Mesothelial cell of epicardium (in vitro differentiated cells): ENCODE data around the gene GDF9. TPM values are rescaled to one million over a fixed set of nuclear protein-coding genes. Genes with fewer than 3 reads are reported as not detected.
A peak's percentile ranks its signal among the peaks of the same experiment; 100 is the strongest.

Experiments used
- DNase-seq, 2 experiments: peaks; one replicate each; pipeline ENCODE4 v3.0.0; 2021; ENCODE audit warnings: low spot score in 2 of 2; ENCODE audit not compliant: unreplicated experiment in 2 of 2
- H3K27ac Mint-ChIP-seq: 2 replicates; pipeline ENCODE4 v1.8.0; 2021; ENCODE audit warnings: mixed read lengths
- H3K27me3 Mint-ChIP-seq: 2 replicates; pipeline ENCODE4 v1.8.0; 2021; ENCODE audit warnings: low read depth, mixed read lengths
- H3K36me3 Mint-ChIP-seq: 2 replicates; pipeline ENCODE4 v1.8.0; 2021; ENCODE audit warnings: mixed read lengths
- H3K4me1 Mint-ChIP-seq: 2 replicates; pipeline ENCODE4 v1.8.0; 2021; ENCODE audit warnings: mixed read lengths
- H3K4me3 Mint-ChIP-seq: 2 replicates; pipeline ENCODE4 v1.8.0; 2021; ENCODE audit warnings: mild to moderate bottlenecking, moderate library complexity, mixed read lengths
- H3K9me3 Mint-ChIP-seq: 2 replicates; pipeline ENCODE4 v1.8.0; 2021; ENCODE audit warnings: mixed read lengths
- total RNA-seq: library from RNA; stranded (reverse); gene quantifications from 3 replicates; pipeline ENCODE4 v1.2.1, GENCODE V29; 2021
- TF ChIP-seq, protein P1 (sequence below): fragments of 200-600 bp; sonication (generic); IDR thresholded peaks from one replicate; pipeline ENCODE4 v1.5.0; 2021; ENCODE audit warnings: antibody characterized with exemption; ENCODE audit not compliant: unreplicated experiment

The GDF9 gene
- total RNA-seq, 1 donor from 2014 or later: 0.98 TPM

DNA sequence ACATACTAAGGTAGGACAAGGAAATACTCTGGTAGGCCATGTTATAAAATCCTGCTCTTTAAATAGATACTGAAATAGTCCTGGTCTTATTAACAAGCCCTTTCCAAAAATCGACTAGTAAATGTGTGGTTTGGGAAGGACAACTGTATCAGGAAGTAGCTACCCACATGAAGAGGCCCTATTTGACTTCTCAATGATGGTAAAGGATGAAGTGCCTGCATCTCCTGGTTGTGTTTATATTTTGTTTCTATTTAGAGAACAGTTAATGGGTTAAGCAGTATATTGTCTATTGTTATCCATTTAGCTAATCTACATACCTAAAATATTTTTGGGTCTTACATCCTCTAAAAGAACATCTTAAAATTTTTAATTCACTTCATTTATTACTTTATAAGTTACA is 12.5 kb downstream of the GDF9 start:
- TF ChIP-seq, protein P1, sequence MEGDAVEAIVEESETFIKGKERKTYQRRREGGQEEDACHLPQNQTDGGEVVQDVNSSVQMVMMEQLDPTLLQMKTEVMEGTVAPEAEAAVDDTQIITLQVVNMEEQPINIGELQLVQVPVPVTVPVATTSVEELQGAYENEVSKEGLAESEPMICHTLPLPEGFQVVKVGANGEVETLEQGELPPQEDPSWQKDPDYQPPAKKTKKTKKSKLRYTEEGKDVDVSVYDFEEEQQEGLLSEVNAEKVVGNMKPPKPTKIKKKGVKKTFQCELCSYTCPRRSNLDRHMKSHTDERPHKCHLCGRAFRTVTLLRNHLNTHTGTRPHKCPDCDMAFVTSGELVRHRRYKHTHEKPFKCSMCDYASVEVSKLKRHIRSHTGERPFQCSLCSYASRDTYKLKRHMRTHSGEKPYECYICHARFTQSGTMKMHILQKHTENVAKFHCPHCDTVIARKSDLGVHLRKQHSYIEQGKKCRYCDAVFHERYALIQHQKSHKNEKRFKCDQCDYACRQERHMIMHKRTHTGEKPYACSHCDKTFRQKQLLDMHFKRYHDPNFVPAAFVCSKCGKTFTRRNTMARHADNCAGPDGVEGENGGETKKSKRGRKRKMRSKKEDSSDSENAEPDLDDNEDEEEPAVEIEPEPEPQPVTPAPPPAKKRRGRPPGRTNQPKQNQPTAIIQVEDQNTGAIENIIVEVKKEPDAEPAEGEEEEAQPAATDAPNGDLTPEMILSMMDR: no peak
- H3K4me1 Mint-ChIP-seq: peaks cover 7% of the 10 kb centered on the region
- H3K4me3 Mint-ChIP-seq: no peak overlapping the region
- H3K9me3 Mint-ChIP-seq: no peaks in the 10 kb centered on the region
- DNase-seq: no peak
- no peaks in the 10 kb centered on the region for H3K36me3 Mint-ChIP-seq
- no peak overlapping the region for H3K27ac Mint-ChIP-seq
- H3K27me3 Mint-ChIP-seq: peaks cover 6% of the 10 kb centered on the region

DNA sequence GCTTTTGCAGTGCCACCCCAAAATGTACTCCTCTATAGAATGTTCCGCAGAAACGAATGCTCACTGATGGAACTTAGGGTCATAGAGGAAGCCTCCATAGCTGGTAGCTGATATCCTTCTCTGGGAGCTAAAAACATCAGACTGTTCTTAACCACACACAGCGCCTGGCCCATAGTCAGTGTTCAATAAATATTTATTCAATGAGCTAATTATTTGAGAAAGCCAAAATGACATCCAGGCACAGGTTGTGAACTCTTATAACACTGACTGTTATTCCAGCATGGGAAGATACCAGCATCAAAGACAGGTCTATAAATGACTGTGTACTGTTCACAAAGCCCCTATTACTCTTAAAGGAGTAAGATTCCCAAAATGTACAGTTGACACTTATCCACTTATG is 12.9 kb downstream of the GDF9 start:
- DNase-seq: no peak
- TF ChIP-seq, protein P1: no peak

DNA sequence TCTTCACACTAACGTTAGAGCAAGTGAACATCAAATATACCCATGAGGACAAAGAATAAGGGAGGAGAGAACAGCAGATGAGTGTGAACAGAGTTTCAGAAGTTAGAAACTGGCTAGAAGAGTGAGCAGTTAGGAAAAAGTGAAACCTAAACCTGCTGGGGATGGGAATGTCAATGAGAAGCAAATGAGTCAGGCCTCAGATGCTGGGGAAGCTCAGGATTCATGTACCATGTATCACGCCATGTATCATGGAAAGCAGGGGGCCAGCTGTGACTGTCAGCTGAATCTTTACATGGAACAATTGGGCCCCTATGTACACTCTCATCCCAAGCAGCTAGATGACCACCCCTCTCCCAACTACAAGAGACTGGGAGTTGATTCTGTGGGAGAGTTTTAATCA is 16.2 kb downstream of the GDF9 start:
- Mint-ChIP-seq H3K27me3 (no peaks in the 10 kb centered on the region), H3K4me3 (no peak overlapping the region), H3K9me3 (no peaks in the 10 kb centered on the region), H3K36me3 (no peaks in the 10 kb centered on the region), H3K4me1 (peaks cover 7% of the 10 kb centered on the region), H3K27ac (no peak overlapping the region)
- DNase-seq: no peak
- TF ChIP-seq, protein P1: no peak

More for the DNA sequence above, 12.9 kb downstream of the GDF9 start:
- Mint-ChIP-seq H3K27ac (no peak overlapping the region), H3K27me3 (peaks cover 3% of the 10 kb centered on the region), H3K36me3 (no peaks in the 10 kb centered on the region), H3K9me3 (no peaks in the 10 kb centered on the region), H3K4me1 (peaks cover 7% of the 10 kb centered on the region), H3K4me3 (no peak overlapping the region)

DNA sequence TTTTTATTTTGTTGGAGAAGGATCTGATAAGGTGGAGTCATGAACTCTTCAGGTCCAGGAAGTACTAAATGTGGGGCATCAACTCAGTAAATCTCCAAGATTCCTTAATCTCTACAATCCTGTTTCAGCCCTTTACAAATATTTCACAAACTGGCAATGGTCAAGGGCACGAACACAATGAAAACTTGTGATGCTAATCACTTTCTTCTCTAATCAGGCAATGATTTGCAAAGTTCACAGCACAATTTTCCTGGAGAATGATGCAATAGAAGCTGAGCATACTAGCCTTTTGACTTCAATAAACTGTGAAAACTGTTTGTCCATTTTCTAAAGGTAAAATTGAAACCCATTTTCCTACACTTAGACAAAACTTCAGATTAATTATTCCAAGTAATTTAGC is 16.9 kb downstream of the GDF9 start:
- Mint-ChIP-seq H3K4me1 (peaks cover 5% of the 10 kb centered on the region), H3K9me3 (no peaks in the 10 kb centered on the region), H3K27ac (no peak overlapping the region), H3K36me3 (no peaks in the 10 kb centered on the region), H3K4me3 (no peak overlapping the region), H3K27me3 (no peaks in the 10 kb centered on the region)
- no peak for DNase-seq
- TF ChIP-seq, protein P1: no peak

DNA sequence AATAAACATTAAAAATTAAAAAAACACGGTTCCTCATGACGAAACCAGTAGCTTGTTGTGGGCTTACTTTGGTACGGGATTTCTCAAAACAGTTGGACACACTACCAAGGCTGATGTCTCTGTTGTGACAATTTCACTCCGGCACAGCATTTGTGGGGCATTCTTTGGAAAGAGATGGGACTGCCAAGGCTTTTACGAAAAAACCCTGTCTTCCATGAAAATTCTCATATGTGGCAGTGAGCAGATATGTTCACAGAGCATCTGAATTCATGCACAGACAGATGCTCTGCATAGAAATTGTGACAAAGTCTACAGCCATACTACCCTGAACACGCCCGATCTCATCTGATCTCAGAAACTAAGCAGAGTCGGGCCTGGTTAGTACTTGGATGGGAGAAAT is 18.0 kb downstream of the GDF9 start:
- no peak overlapping the region for H3K27ac Mint-ChIP-seq
- H3K27me3 Mint-ChIP-seq: no peaks in the 10 kb centered on the region
- TF ChIP-seq, protein P1: no peak
- no peak overlapping the region for H3K4me3 Mint-ChIP-seq
- H3K4me1 Mint-ChIP-seq: peaks cover 3% of the 10 kb centered on the region
- no peaks in the 10 kb centered on the region for H3K36me3 Mint-ChIP-seq
- no peaks in the 10 kb centered on the region for H3K9me3 Mint-ChIP-seq
- no peak for DNase-seq

DNA sequence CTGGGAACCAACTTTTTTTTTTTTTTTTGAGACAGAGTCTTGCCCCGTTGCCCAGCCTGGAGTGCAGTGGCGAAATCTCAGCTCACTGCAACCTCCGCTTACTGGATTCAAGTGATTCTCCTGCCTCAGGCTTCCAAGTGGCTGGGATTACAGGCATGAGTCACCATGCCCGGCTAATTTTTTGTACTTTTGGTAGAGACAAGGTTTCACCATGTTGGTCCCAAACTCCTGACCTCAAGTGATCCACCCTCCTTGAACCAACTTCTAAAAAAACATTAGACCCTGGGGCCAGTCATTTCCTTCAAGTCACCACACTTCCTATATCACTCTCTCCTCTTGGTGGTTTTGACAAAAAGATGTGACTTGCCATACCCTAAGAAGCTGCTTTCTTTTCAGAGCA is 25.0 kb downstream of the GDF9 start:
- TF ChIP-seq, protein P1: no peak
- Mint-ChIP-seq H3K27ac (no peak overlapping the region), H3K4me3 (no peak overlapping the region), H3K27me3 (no peaks in the 10 kb centered on the region), H3K36me3 (no peaks in the 10 kb centered on the region), H3K9me3 (peaks cover 5% of the 10 kb centered on the region), H3K4me1 (peaks cover 25% of the 10 kb centered on the region)
- peak in 1 of 2 experiments; percentile 9 for DNase-seq
